ENCODE data around the gene DHRS2.

DNA sequence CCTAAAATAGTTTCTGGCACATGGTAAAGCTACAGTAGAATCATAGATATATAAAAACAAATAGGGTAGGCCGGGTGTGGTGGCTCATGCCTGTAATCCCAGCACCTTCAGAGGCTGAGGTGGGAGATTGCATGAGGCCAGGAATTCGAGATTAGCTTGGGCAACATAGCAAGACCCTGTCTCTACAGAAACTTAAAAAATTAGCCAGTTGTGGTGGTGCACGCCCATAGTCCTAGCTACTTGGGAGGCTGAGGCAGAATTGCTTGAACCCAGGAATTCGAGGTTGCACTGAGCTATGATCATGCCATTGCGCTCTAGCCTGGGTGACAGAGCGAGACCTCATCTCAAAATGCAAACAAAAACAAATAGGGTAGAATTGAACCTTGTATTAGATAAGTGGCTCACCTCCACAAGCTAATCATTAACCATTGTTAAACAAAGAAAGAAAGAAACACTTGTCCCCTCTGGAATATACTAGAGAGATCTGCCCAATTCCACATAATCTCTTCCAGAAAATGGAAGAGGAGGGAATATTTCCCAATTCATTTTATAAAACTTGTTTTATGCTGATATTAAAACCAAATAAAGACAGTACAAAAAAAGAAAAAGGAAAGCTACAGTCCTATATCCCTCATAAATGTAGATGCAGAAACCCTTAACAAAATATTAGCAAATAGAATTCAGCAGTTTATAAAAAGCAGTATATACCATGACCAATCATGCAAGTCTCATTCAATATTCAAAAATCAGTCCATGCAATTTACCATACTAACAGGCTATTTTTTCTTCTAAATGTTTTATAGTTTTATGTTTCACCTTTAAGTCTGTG lies 22.7 kb upstream of the DHRS2 start:
- TF ChIP-seq CTCF (IDR thresholded peaks at IDR 0.05) (no peak), POLR2AphosphoS5 (IDR thresholded peaks at IDR 0.05) (no peak), POLR2A (IDR thresholded peaks at IDR 0.05) (no peak), EP300 (IDR thresholded peaks at IDR 0.05; ENCODE audit: low read depth) (no peak)
